HG03108 (cell line): ENCODE measurements around the gene PLB1.
"Not testable (repeated sequence)": the region's sequence is repeated elsewhere in the genome, so short reads cannot be mapped to it uniquely, and the experiment has no call there.

ENCODE experiments used
- ATAC-seq: cut with Tn5 transposase; IDR thresholded peaks from one replicate; pipeline ENCODE4 v1.9.1; 2021; ENCODE audit warnings: moderate library complexity; ENCODE audit not compliant: unreplicated experiment

PLB1 gene

GRCh38 chr2:28463893-28464292, 32.0 kb upstream of the PLB1 start:
- ATAC-seq, result no peak

GRCh38 chr2:28465148-28465885, 30.5 kb upstream of the PLB1 start:
- ATAC-seq, result no peak

GRCh38 chr2:28469304-28469703, 26.6 kb upstream of the PLB1 start:
- no peak for ATAC-seq

GRCh38 chr2:28469947-28470535, 25.8 kb upstream of the PLB1 start:
- no peak for ATAC-seq

- ATAC-seq, result no peak
Observed at GRCh38 chr2:28470759-28471158, 25.1 kb upstream of the PLB1 start.

- no peak for ATAC-seq
Observed at GRCh38 chr2:28471214-28471613, 24.6 kb upstream of the PLB1 start.

GRCh38 chr2:28471701-28472236, 24.1 kb upstream of the PLB1 start:
- no peak for ATAC-seq

GRCh38 chr2:28472641-28473040, 23.2 kb upstream of the PLB1 start:
- ATAC-seq, result not testable (repeated sequence)

GRCh38 chr2:28475088-28475595, 20.7 kb upstream of the PLB1 start:
- ATAC-seq, result no peak

- no peak for ATAC-seq
Observed at GRCh38 chr2:28477087-28477486, 18.8 kb upstream of the PLB1 start.

- no peak for ATAC-seq
Observed at GRCh38 chr2:28477645-28478044, 18.2 kb upstream of the PLB1 start.

- ATAC-seq, result no peak
Observed at GRCh38 chr2:28480403-28481049, 15.3 kb upstream of the PLB1 start.

- no peak for ATAC-seq
Observed at GRCh38 chr2:28481905-28482304, 14.0 kb upstream of the PLB1 start.

GRCh38 chr2:28484835-28485234, 11.0 kb upstream of the PLB1 start:
- no peak for ATAC-seq

- ATAC-seq, result no peak
Observed at GRCh38 chr2:28486526-28486925, 9.3 kb upstream of the PLB1 start.

- ATAC-seq, result no peak
Observed at GRCh38 chr2:28487258-28487657, 8.6 kb upstream of the PLB1 start.

- ATAC-seq, result no peak
Observed at GRCh38 chr2:28488083-28488830, 7.6 kb upstream of the PLB1 start.

GRCh38 chr2:28488858-28489575, 6.8 kb upstream of the PLB1 start:
- ATAC-seq, result no peak

GRCh38 chr2:28490558-28490957, 5.3 kb upstream of the PLB1 start:
- ATAC-seq, result no peak

- ATAC-seq, result no peak
Observed at GRCh38 chr2:28492282-28492681, 3.6 kb upstream of the PLB1 start.
